ENCODE measurements around the gene COBL.

- no peak for TF ChIP-seq POLR2A (IDR thresholded peaks at IDR 0.05; ENCODE audit: low read depth, low read length)
- no peak for TF ChIP-seq POLR2AphosphoS5 (IDR thresholded peaks at IDR 0.05; ENCODE audit: low read depth, low read length)
- no peak for TF ChIP-seq SPI1 (IDR thresholded peaks at IDR 0.05; ENCODE audit: low read depth, low read length)
- no peak for TF ChIP-seq TAF1 (IDR thresholded peaks at IDR 0.05; ENCODE audit: low read depth, low read length)
These were observed 75.7 kb downstream of the COBL start for GRCh38 chr7:51240868-51241267.
